ENCODE data around the gene STX3.

STX3 gene

DNA sequence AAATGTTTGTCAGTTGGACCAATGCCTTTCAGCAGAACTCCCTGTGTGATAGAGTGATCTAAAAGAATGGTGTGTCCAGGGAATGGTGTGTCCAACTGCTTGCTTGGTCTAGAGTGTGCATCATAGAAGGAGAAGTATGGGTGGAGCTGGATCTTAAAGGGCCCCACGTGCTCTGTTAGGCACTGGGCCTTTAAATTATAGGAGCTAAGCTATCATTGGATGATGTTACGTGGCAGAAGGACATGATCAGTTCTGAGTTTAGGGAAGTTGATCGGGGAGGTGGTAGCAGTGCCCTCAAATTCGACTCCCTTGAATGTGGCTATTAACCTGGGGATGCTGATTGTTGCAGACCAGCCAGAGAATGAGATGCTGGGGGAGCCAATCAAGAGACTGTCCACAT, 16.4 kb downstream of the STX3 start:
- no peak for DNase-seq (ENCODE audit: extremely low spot score)
- POLR2A ChIA-PET: no interaction called here
- CTCF ChIA-PET: interaction anchor here (0.8 to 2.1 kb wide), 7 partner anchors 9 to 30 kb away, joined by 3 to 6 read pairs (median 4); partner anchors contain the start of gene STX3
- TF ChIP-seq, protein P1, sequence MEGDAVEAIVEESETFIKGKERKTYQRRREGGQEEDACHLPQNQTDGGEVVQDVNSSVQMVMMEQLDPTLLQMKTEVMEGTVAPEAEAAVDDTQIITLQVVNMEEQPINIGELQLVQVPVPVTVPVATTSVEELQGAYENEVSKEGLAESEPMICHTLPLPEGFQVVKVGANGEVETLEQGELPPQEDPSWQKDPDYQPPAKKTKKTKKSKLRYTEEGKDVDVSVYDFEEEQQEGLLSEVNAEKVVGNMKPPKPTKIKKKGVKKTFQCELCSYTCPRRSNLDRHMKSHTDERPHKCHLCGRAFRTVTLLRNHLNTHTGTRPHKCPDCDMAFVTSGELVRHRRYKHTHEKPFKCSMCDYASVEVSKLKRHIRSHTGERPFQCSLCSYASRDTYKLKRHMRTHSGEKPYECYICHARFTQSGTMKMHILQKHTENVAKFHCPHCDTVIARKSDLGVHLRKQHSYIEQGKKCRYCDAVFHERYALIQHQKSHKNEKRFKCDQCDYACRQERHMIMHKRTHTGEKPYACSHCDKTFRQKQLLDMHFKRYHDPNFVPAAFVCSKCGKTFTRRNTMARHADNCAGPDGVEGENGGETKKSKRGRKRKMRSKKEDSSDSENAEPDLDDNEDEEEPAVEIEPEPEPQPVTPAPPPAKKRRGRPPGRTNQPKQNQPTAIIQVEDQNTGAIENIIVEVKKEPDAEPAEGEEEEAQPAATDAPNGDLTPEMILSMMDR (IDR thresholded peaks at IDR 0.05; ENCODE audit: control extremely low read depth, extremely low read depth, low read depth, missing control alignments): no peak

- CTCF ChIA-PET: interaction anchor here (1.1 kb wide), 1 partner anchor 13 kb away, joined by 3 read pairs; no protein-coding TSS in a partner anchor
- TF ChIP-seq, protein P1 (IDR thresholded peaks at IDR 0.05; ENCODE audit: control extremely low read depth, extremely low read depth, low read depth, missing control alignments): no peak
- DNase-seq (ENCODE audit: extremely low spot score): no peak
- POLR2A ChIA-PET: no interaction called here
Measured at GRCh38 chr11:59773083-59773440, 17.9 kb downstream of the STX3 start.

DNA sequence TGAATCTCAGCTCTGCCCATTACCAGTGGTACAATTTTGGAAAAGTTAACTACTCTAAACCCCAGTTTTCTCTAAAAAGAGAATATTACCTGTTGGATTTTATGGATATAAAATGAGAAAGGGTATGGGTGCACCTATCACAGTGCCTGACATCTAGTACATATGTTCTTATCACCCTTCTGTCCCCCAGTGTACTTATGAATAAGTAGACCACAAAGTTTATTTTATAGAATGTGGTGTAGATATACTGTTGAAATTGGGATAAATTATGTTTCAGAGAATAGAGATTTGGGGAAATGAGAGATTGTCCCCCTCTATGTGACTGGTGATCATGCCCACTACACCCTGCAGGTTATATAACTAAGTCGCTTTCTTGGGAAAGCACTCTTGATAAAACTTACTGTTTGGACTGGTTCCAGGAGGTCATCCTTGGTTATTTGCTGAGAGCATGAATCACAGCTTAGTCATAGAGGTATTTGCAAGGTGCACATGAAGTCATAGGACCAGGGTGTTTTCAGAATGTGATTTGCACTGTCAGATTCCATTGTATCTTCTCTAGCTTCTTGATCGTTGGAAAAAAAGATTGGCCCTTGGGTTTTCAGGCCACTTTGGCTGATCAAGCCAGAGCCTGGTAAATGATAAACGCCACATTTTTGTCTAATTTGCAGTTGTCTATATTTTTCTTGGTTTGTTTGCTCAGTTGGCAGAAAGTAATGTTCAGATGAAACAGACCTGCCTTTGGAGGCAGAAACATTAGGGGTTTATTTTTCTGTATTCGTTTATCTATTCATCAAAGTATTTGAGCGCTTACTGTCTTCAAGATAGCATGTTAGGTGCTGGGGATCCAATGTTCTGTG, 21.3 kb downstream of the STX3 start:
- ChIA-PET CTCF (interaction anchor here (3.0 kb wide), 1 partner anchor 23 kb away, joined by 10 read pairs; no protein-coding TSS in a partner anchor), POLR2A (no interaction called here)
- DNase-seq (ENCODE audit: extremely low spot score): no peak
- TF ChIP-seq, protein P1 (IDR thresholded peaks at IDR 0.05; ENCODE audit: control extremely low read depth, extremely low read depth, low read depth, missing control alignments): no peak

DNA sequence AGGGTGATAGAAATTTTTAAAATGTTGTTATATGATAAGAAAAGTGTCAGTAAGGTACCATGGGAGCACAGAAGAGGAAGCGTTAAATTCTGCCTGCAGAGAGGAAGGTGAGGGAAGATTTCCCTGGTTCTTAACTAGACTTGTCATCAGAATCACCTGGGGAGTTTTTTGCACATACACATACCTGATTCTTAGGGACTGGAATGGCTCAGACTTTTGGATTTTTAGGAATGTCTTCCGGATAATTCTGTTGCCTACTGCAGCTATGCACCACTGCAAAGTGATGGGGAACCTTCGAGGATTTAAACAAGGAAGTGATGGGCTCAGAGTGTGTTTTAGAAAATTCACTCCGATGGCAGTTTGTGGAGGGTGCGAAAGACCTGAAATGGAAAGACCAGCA, 21.9 kb downstream of the STX3 start:
- ChIA-PET CTCF (interaction anchor here (0.9 to 2.1 kb wide), 3 partner anchors 9 to 11 kb away, joined by 3 to 8 read pairs (median 3); no protein-coding TSS in a partner anchor), POLR2A (no interaction called here)
- DNase-seq (ENCODE audit: extremely low spot score): no peak
- TF ChIP-seq, protein P1 (IDR thresholded peaks at IDR 0.05; ENCODE audit: control extremely low read depth, extremely low read depth, low read depth, missing control alignments): no peak

GRCh38 chr11:59778122-59778521, 22.9 kb downstream of the STX3 start:
- POLR2A ChIA-PET: no interaction called here
- TF ChIP-seq, protein P1 (IDR thresholded peaks at IDR 0.05; ENCODE audit: control extremely low read depth, extremely low read depth, low read depth, missing control alignments): no peak
- CTCF ChIA-PET: interaction anchor here (0.9 to 2.1 kb wide), 6 partner anchors 9 to 24 kb away, joined by 3 to 8 read pairs (median 3); no protein-coding TSS in a partner anchor

DNA sequence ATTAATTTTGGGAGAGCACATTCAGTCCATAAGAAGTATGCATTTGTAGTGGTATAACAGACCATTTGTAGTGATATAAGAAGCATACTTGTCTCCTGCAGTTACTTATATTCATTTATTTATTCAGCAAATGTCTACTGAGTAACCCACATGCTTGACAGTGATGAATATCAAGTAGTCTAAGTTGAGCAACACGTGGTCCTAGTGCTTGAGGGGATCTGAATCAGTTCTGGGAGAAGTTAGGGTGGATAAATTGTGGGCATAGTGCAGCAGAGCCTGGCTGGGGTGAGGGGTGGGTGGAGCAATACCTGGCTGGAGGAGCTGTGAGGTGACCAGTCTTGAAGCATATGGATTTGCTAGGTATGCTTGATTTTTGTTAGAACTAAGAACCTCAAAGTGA, 24.3 kb downstream of the STX3 start:
- TF ChIP-seq, protein P1 (IDR thresholded peaks at IDR 0.05; ENCODE audit: control extremely low read depth, extremely low read depth, low read depth, missing control alignments): no peak
- no peak for DNase-seq (ENCODE audit: extremely low spot score)
- ChIA-PET CTCF (no interaction called here), POLR2A (no interaction called here)

More at GRCh38 chr11:59778122-59778521, 22.9 kb downstream of the STX3 start:
- no peak for DNase-seq (ENCODE audit: extremely low spot score)

Measured in GM10248 (cell line).